T-helper 2 cell treated with Interferon-gamma antibody and Interleukin-4, amounts not matched to agents 5 μg/mL and 100 μg/mL, for 36 hours (primary cell): ENCODE results near the gene CHST12.
"Not testable (repeated sequence)": the region's sequence is repeated elsewhere in the genome, so short reads cannot be mapped to it uniquely, and the experiment has no call there.

ENCODE experiments used
- DNase-seq: peaks from one replicate; pipeline ENCODE4 v3.0.0; 2021; ENCODE audit warnings: low spot score
- H3K27ac Mint-ChIP-seq: one replicate; pipeline ENCODE4 v1.8.0; 2021; ENCODE audit warnings: mild to moderate bottlenecking, mixed read lengths
- H3K27me3 Mint-ChIP-seq: one replicate; pipeline ENCODE4 v1.8.0; 2021; ENCODE audit warnings: low read depth, mixed read lengths
- H3K36me3 Mint-ChIP-seq: one replicate; pipeline ENCODE4 v1.8.0; 2021; ENCODE audit warnings: low read depth, mixed read lengths
- H3K4me1 Mint-ChIP-seq: one replicate; pipeline ENCODE4 v1.8.0; 2021; ENCODE audit warnings: low read depth, mixed read lengths
- H3K4me3 Mint-ChIP-seq: one replicate; pipeline ENCODE4 v1.8.0; 2022; ENCODE audit warnings: mild to moderate bottlenecking, moderate library complexity, mixed read lengths
- H3K9me3 Mint-ChIP-seq: one replicate; pipeline ENCODE4 v1.8.0; 2021; ENCODE audit warnings: mixed read lengths

CHST12 gene

DNA sequence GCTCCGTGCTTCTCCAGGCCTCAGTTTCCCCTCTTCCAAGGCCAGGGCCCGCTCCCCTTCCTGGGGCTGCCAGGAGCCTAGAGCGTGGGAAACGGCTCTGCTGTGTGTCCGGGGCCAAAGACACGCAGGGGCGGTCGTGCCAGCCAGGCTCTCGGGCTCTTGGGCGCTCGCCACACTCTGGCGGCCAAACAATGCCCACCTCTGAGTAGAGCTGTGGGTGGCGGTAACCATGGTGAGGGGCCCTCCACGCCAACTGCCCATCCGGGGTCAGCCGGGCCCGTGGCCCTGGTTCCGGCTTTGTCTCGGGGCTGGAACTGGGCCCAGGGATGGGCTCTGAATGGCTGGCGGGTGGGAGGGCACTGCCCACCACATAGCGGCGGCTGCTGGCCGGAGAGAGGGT is 56.8 kb downstream of the CHST12 start:
- Mint-ChIP-seq H3K27ac (no peak overlapping the region), H3K4me3 (no peak overlapping the region), H3K27me3 (peaks cover 12% of the 10 kb centered on the region), H3K9me3 (no peaks in the 10 kb centered on the region), H3K4me1 (peaks cover 11% of the 10 kb centered on the region), H3K36me3 (no peaks in the 10 kb centered on the region)
- DNase-seq = no peak

DNA sequence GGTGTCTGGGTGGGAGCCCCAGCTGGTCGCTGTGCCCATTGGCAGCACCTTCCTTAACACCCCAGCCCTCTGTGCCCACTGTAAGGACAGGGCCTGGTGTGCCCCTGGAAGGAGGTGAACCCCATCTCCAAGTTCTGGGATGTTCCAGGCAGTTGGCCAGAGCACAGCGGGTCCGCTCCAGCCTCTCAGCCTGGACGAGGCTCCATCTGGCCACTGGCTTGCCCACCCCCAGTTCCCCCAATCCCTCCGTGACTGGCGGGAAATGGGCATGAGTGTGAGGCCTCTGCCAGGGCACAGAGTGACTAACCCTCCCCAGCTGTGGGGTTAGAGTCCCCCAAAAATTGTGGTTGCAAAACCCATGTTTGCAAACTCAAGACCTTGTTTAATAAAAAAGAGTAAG is 57.2 kb downstream of the CHST12 start:
- Mint-ChIP-seq H3K4me1 (peaks cover 11% of the 10 kb centered on the region), H3K9me3 (no peaks in the 10 kb centered on the region), H3K27ac (no peak overlapping the region), H3K4me3 (no peak overlapping the region), H3K27me3 (peaks cover 11% of the 10 kb centered on the region), H3K36me3 (no peaks in the 10 kb centered on the region)
- no peak for DNase-seq

DNA sequence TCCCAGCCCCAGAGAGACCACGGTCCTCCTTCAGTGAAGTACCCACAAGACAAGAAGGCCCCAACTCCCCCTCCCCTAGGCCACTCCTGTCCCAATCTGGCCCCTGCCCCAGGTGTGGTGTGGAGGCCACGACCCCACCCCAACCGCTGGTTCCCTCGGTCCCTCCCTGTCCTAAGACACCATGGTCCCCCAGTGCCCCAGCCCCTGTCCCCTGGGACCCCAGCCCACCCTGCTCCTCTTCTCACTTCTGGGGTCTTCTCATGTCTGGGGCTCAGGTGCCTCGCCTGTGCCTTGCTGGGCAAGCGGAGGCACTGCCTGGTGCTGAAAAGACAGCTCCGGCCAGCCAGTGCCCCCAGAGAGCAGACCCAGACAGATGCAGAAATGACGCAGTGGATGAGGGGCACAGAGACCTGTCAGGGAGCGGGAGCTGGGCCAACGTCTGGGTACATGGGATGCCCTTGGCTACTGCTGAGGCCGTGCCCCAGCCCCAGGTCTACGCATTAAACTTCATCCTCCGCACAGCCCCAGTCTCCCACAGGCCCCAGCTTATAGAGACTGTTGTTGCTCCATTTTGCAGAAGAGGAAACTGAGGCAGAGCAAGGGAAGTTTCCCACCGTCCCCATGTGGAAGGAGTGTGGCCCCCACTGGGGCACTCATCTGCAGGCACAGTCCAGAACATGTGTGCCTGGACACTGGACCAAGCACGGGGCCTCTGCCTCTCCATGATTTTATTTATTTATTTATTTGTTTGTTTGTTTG is 58.0 kb downstream of the CHST12 start:
- no peak for DNase-seq
- Mint-ChIP-seq H3K36me3 (no peaks in the 10 kb centered on the region), H3K27ac (no peak overlapping the region), H3K9me3 (no peaks in the 10 kb centered on the region), H3K4me1 (peaks cover 11% of the 10 kb centered on the region), H3K4me3 (no peak overlapping the region), H3K27me3 (peaks cover 3% of the 10 kb centered on the region)

DNA sequence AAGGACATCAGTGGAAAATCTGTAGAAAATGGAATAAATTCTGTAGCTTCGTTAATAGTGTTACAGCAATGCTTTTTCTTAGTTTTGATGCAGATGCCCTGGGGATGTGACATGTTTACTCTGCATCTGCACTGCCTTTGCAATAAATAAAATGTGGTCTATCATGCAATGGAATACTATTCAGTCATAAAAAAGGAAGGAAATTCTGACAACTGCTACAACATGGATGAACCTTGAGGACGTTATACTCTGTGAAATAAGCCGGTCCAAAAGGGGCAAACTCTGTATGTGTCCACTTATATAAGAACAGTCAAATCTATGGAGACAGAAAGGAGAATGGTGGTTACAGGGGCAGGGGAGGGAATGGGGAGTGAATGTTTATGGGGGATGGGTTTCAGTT is 59.3 kb downstream of the CHST12 start:
- H3K9me3 Mint-ChIP-seq = no peaks in the 10 kb centered on the region
- peaks cover 6% of the 10 kb centered on the region for H3K4me1 Mint-ChIP-seq
- no peaks in the 10 kb centered on the region for H3K27me3 Mint-ChIP-seq
- no peak overlapping the region for H3K27ac Mint-ChIP-seq
- no peak overlapping the region for H3K4me3 Mint-ChIP-seq
- H3K36me3 Mint-ChIP-seq = no peaks in the 10 kb centered on the region
- DNase-seq = no peak

DNA sequence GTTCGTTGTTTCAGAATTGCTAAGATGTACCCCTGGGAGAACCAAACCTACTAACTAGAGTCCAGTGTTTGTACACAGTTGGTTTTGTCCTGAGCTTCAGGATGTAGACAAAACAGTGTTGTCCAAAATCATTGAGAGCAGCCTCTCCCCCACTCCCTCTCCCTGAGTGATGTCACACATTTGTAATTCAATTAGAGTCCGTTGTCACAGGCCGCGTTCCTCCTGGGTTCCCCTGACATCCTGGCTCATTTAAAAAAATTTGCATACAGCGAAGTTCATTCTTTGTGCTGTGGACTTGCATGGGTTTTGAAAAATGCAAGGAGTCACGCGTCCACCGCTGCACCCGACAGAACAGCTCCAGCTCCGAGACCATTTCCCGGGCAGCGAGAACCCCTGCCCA is 62.5 kb downstream of the CHST12 start:
- Mint-ChIP-seq H3K4me3 (no peak overlapping the region), H3K9me3 (no peaks in the 10 kb centered on the region), H3K36me3 (no peaks in the 10 kb centered on the region), H3K4me1 (peaks cover 2% of the 10 kb centered on the region), H3K27me3 (peaks cover 13% of the 10 kb centered on the region), H3K27ac (no peak overlapping the region)
- no peak for DNase-seq

DNA sequence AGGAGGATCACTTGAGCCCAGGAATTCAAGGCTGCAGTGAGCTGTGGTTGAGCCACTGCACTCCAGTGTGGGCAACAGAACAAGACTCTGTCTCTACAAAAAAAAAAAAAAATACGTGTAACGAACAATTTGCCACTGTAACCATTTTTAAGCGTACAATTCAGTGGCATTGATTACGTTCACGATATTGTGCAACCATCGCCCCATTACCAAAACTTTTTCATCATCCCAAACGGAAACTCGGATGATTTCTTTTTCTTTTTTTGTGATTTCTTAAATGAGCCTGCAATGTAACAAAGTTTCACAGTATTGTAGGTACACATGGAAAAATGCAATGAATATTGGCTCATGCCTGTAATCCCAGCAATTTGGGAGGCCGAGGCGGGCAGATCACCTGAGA is 63.3 kb downstream of the CHST12 start:
- Mint-ChIP-seq H3K27me3 (peaks cover 13% of the 10 kb centered on the region), H3K9me3 (no peaks in the 10 kb centered on the region), H3K27ac (no peak overlapping the region), H3K4me3 (no peak overlapping the region), H3K4me1 (peaks cover 2% of the 10 kb centered on the region), H3K36me3 (no peaks in the 10 kb centered on the region)
- DNase-seq = no peak

DNA sequence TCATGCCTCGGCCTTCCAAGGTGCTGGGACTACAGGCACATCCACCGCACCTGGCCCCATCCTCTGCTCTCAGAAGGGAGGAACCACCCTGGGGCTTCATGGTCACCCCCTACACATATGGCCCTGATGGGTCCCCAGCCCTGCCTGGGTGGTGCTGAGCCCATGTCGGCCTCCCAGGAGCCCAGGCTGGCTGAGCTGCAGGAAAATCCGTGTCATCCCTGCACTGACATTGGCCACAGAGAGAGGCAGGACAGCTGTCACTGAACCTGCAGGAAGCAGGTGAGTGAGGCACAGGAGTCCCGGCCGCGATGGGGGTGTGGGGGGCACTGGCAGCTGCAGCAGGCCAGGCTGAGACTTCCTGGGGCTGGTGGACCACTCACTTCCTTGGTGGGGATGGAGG is 64.8 kb downstream of the CHST12 start:
- Mint-ChIP-seq H3K4me1 (peaks cover 2% of the 10 kb centered on the region), H3K27ac (no peak overlapping the region), H3K9me3 (no peaks in the 10 kb centered on the region), H3K27me3 (peaks cover 13% of the 10 kb centered on the region), H3K4me3 (no peak overlapping the region), H3K36me3 (no peaks in the 10 kb centered on the region)
- no peak for DNase-seq

DNA sequence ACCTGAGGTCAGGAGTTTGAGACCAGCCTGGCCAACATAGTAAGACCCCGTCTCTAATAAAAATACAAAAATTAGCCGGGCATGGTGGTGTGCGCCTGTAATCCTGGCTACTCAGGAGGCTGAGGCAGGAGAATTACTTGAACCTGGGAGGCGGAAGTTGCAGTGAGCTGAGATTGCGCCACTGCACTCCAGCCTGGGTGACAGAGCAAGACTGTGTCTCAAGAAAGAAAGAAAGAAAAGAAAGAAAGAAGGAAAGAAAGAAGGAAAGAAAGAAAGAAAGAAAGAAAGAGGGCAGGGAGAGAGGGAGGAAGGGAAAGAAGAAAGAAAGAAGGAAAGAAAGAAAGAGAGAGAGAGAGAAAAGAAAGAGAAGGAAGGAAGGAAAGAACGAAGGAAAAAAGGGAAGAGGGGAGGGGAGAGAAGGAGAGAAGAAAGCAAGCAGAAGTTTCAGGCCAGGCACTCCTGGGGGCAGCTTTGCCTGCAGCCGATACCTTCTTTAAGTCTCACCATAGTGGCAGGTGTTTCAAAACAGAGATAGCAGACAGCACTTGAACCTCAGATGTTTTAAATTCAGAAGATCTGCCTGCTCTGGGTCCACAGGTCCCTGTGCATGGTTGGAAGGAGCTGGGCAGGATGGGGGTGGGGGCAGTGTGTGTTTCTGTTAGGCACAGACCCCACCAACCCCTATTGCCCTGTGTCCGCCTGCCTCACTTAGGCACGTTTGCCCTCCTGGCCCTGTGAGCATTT is 66.2 kb downstream of the CHST12 start:
- DNase-seq, H3K27ac Mint-ChIP-seq: not testable (repeated sequence)

DNA sequence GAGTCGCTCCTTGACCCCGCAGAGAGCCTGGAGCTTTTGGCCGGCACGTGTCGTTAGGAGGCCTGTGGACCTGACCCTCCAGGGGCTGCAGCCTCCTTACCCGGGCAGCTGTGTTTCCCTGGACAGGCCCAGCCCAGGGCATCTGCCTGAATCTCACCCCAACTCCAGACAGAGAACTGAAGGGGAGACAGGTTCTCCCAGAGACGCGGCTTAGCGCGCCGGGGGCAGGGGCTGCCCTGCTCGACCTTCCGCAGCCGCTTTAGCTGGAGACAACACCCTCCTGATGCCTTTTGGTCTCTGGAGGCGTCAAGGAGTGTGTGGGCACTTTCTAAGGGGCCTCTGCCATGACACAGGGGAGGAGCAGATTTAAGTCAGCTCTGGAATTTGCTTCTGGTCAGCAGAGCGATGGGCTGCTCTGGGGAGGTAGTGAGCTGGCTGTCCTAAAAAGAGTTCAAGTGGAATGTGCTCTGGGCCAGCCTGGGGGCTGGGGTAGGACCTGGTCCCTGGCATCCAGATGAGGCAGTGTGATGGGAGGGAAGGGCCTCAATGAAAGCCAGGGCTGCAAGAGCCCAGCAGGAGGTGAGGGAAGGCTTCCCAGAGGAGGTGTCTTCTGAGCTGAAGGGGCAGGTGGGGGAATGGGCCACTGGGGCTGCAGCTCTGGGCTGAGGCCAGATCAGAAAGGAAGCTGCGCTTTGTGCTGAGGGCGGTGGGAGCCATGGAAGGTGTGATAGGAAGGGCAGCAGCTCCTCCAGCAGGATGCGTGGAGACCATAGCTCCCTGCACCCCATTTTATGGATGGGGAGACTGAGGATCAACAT is 67.0 kb downstream of the CHST12 start:
- H3K4me1 Mint-ChIP-seq = peaks cover 2% of the 10 kb centered on the region
- H3K9me3 Mint-ChIP-seq = no peaks in the 10 kb centered on the region
- no peak overlapping the region for H3K4me3 Mint-ChIP-seq
- peaks cover 13% of the 10 kb centered on the region for H3K27me3 Mint-ChIP-seq
- no peaks in the 10 kb centered on the region for H3K36me3 Mint-ChIP-seq
- H3K27ac Mint-ChIP-seq = no peak overlapping the region
- no peak for DNase-seq

More for the DNA sequence above, 66.2 kb downstream of the CHST12 start:
- peaks cover 13% of the 10 kb centered on the region for H3K27me3 Mint-ChIP-seq
- H3K9me3 Mint-ChIP-seq, H3K4me3 Mint-ChIP-seq, H3K4me1 Mint-ChIP-seq, H3K36me3 Mint-ChIP-seq: not testable (repeated sequence)

DNA sequence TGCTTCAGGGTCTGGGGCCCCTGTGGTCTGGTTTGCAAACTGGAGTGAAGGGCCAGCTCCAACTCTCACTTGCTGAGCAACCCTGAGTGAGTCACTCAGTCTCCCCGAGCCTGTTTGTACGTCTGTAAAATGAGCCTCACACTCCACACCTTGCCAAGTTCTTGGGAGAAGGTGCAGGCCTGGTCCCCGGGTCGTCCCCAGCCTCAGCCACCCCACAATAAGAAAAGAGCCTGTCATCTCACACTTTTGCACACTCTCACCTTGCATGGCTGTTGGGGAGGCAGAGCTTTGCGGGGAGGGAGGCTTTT is 67.6 kb downstream of the CHST12 start:
- H3K27me3 Mint-ChIP-seq = peaks cover 13% of the 10 kb centered on the region
- DNase-seq = no peak
- no peak overlapping the region for H3K27ac Mint-ChIP-seq
- H3K4me1 Mint-ChIP-seq = peaks cover 2% of the 10 kb centered on the region
- no peak overlapping the region for H3K4me3 Mint-ChIP-seq
- no peaks in the 10 kb centered on the region for H3K36me3 Mint-ChIP-seq
- no peaks in the 10 kb centered on the region for H3K9me3 Mint-ChIP-seq

DNA sequence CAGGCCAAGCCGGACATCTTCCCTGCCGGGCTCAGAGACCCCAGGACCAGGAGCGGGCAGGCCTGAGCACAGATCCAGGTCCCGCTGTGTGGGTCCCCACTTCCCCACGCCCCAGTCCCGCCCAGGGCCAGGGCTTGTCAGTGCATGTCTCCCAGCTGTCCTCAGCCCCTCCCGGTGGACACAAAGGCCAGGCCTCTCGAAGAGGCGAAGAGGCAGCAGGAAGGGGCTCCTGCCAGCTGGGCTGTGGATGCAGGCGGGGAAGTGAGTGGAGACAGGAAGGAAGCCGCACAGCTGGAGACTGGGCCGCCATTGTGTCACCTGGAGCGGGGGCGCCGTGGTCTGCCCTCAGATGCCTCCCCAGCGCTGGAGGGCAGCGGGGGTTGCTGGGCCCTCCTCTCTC is 68.0 kb downstream of the CHST12 start:
- no peak for DNase-seq
- Mint-ChIP-seq H3K36me3 (no peaks in the 10 kb centered on the region), H3K27ac (no peak overlapping the region), H3K27me3 (peaks cover 13% of the 10 kb centered on the region), H3K4me3 (no peak overlapping the region), H3K9me3 (no peaks in the 10 kb centered on the region), H3K4me1 (peaks cover 2% of the 10 kb centered on the region)

DNA sequence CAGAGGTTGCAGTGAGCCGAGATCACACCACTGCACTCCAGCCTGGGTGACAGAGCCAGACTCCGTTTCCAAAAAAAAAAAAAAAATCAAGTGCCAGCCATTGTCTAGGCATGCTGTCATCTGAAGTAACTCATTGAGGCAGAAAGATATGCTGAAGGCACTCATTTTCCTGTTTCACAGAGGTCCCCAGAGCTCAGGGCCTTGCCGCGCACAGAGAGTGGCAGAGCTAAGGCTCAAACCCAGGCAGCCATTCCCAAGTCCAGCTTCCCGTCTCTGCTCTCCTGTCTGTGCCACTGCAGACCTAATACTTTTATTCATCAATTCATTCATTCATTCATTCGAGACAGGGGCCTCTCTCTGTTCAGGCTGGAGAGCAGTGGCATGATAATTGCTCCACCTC is 69.3 kb downstream of the CHST12 start:
- Mint-ChIP-seq H3K9me3 (no peaks in the 10 kb centered on the region), H3K4me3 (no peak overlapping the region), H3K4me1 (peaks cover 2% of the 10 kb centered on the region), H3K27ac (no peak overlapping the region), H3K36me3 (no peaks in the 10 kb centered on the region), H3K27me3 (peaks cover 13% of the 10 kb centered on the region)
- no peak for DNase-seq

DNA sequence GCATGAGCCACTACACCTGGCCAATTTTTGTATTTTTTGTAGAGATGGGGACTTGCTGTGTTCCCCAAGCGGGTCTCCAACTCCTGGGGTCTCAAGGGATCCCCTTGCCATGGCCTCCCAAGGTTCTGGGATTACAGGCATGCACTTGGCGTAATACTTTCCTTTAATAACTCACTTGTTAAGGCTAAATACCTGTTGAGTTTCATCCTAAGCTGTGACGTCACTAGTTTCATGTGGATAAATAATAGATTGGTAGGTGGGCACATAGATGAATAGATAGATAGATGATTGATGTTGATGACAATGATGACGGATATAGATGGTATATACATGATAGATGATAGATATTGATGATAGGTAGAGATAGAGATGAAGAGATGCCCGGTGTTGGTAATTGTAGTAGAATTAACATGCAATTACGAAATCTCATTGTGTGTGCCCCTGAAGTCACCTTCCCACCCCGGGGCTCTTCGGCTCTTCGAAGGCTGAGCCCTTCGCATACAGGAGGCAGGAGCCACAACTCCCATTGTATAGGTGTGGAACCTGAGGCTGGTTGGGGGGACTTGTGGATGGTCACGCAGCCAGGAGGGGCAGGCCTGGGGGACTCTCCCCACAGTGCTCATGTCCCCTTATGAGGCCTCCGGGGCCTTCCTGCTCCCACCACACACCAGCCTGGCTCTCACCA is 70.2 kb downstream of the CHST12 start:
- Mint-ChIP-seq H3K9me3 (no peaks in the 10 kb centered on the region), H3K4me1 (peaks cover 2% of the 10 kb centered on the region), H3K36me3 (no peaks in the 10 kb centered on the region), H3K4me3 (no peak overlapping the region), H3K27ac (no peak overlapping the region), H3K27me3 (peaks cover 13% of the 10 kb centered on the region)
- DNase-seq = no peak

DNA sequence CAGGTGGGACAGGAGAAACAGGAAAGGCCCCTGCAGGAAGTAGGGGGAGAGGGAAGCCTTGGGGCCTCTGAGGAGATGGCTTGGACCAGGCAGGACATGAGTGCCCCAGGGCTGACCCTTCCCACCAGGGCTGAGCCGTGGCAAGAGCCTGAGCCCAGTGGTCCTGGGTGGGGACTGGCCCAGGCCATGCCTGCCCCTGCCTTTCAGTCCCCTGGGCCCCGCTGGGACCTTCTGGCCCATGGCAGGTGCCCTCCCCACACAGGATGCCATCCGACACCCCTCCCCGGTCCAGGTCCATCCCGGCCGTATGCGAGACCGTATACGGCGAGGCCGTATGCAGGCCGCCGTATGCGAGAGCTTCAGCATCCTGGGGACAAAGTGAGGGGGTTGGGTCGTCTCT is 70.8 kb downstream of the CHST12 start:
- Mint-ChIP-seq H3K36me3 (no peaks in the 10 kb centered on the region), H3K4me3 (no peak overlapping the region), H3K4me1 (no peaks in the 10 kb centered on the region)

More for the DNA sequence above, 70.8 kb downstream of the CHST12 start:
- H3K27me3 Mint-ChIP-seq = peaks cover 11% of the 10 kb centered on the region
- no peaks in the 10 kb centered on the region for H3K9me3 Mint-ChIP-seq
- DNase-seq = no peak
- H3K27ac Mint-ChIP-seq = no peak overlapping the region
